Peyer's patch (tissue), 4 donors: ENCODE results near the gene TNFRSF13B.

Experiments used
- POLR2A ChIP-seq, 2 donors: fragments of 450-650 bp; IDR thresholded peaks; one replicate each; pipeline ENCODE4 v1.5.1; 2017; ENCODE audit warnings: antibody characterized with exemption in 2 of 2, mild to moderate bottlenecking in 2 of 2, moderate library complexity in 2 of 2
- TF ChIP-seq, protein P1 (sequence below), 6 experiments: fragments of 450-650 bp in 4 of 6; fragments of 200-600 bp in 2 of 6; sonication (generic) in 1 of 6; IDR thresholded peaks; one replicate each; pipeline ENCODE4 v1.5.1; 2017 to 2019; ENCODE audit warnings: antibody characterized with exemption in 6 of 6, mild to moderate bottlenecking in 3 of 6, moderate library complexity in 1 of 6

DNA sequence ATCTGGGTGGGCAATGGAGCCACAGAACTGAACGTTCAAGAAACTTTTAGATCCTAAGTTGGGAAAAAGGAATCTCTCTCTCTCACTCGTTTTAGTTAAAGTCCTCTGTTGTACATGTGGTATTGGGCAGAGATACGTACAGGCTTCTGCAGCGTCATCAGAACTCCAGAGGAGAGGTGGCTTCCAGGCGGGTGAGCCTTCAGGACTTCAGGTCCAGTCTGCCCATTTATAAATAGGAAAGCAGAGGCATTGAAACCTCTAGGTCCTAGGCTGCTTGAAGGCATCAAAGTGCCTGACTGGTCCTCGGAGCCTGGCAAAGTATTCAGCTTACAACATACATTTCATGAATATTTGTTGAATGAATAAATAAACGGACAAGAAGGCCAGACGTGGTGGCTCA lies 8.1 kb upstream of the TNFRSF13B start:
- TF ChIP-seq, protein P1, sequence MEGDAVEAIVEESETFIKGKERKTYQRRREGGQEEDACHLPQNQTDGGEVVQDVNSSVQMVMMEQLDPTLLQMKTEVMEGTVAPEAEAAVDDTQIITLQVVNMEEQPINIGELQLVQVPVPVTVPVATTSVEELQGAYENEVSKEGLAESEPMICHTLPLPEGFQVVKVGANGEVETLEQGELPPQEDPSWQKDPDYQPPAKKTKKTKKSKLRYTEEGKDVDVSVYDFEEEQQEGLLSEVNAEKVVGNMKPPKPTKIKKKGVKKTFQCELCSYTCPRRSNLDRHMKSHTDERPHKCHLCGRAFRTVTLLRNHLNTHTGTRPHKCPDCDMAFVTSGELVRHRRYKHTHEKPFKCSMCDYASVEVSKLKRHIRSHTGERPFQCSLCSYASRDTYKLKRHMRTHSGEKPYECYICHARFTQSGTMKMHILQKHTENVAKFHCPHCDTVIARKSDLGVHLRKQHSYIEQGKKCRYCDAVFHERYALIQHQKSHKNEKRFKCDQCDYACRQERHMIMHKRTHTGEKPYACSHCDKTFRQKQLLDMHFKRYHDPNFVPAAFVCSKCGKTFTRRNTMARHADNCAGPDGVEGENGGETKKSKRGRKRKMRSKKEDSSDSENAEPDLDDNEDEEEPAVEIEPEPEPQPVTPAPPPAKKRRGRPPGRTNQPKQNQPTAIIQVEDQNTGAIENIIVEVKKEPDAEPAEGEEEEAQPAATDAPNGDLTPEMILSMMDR (IDR thresholded peaks at IDR 0.05): no peak
- no peak for TF ChIP-seq POLR2A (IDR thresholded peaks at IDR 0.05)
